ENCODE measurements around the gene NAGS.
"Not testable (repeated sequence)": the region's sequence is repeated elsewhere in the genome, so short reads cannot be mapped to it uniquely, and the experiment has no call there.

GRCh38 chr17:43997180-43997579 is 7.2 kb upstream of the NAGS start:
- TF ChIP-seq ARNTL (CRISPR knock-in tag; IDR thresholded peaks at IDR 0.05; ENCODE audit: borderline replicate concordance, low read depth): not testable (repeated sequence)
- TF ChIP-seq, protein P1, sequence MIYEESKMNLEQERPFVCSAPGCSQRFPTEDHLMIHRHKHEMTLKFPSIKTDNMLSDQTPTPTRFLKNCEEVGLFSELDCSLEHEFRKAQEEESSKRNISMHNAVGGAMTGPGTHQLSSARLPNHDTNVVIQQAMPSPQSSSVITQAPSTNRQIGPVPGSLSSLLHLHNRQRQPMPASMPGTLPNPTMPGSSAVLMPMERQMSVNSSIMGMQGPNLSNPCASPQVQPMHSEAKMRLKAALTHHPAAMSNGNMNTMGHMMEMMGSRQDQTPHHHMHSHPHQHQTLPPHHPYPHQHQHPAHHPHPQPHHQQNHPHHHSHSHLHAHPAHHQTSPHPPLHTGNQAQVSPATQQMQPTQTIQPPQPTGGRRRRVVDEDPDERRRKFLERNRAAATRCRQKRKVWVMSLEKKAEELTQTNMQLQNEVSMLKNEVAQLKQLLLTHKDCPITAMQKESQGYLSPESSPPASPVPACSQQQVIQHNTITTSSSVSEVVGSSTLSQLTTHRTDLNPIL (CRISPR knock-in tag; IDR thresholded peaks at IDR 0.05; ENCODE audit: low read depth): not testable (repeated sequence)
